Body of pancreas (tissue), 4 donors: ENCODE data around the gene TLR9.
"Not testable (repeated sequence)": the region's sequence is repeated elsewhere in the genome, so short reads cannot be mapped to it uniquely, and the experiment has no call there.

ENCODE experiments used
- CTCF ChIP-seq, 7 experiments: fragments of 450-650 bp in 4 of 7; fragments of 200-600 bp in 3 of 7; sonication (generic) in 3 of 7; IDR thresholded peaks; one replicate each; pipeline ENCODE4 v1.5.1; 2016 to 2019; ENCODE audit warnings: antibody characterized with exemption in 7 of 7
- POLR2A ChIP-seq, 3 donors: fragments of 450-650 bp; IDR thresholded peaks; one replicate each; pipeline ENCODE4 v1.6.1; 2016; ENCODE audit warnings: antibody characterized with exemption in 3 of 3, mild to moderate bottlenecking in 2 of 3

GRCh38 chr3:52178126-52178525 lies 47.3 kb downstream of the TLR9 start:
- TF ChIP-seq CTCF, POLR2A (IDR thresholded peaks at IDR 0.05): not testable (repeated sequence)
